C4-2B (cell line): Measurements from ENCODE around the gene PRKD2.

Source experiments
- H3K27ac ChIP-seq: fragments of 450-650 bp; 2 replicates; pipeline ENCODE4 v1.5.1; 2017
- ZFX ChIP-seq: fragments of 450-650 bp; IDR thresholded peaks from 2 replicates; pipeline ENCODE4 v1.6.1; 2017
- TF ChIP-seq, protein P1 (sequence below): fragments of 450-650 bp; conservative IDR thresholded peaks from 2 replicates; pipeline ENCODE4 v1.5.1; 2017; ENCODE audit warnings: mild to moderate bottlenecking

Gene PRKD2

DNA sequence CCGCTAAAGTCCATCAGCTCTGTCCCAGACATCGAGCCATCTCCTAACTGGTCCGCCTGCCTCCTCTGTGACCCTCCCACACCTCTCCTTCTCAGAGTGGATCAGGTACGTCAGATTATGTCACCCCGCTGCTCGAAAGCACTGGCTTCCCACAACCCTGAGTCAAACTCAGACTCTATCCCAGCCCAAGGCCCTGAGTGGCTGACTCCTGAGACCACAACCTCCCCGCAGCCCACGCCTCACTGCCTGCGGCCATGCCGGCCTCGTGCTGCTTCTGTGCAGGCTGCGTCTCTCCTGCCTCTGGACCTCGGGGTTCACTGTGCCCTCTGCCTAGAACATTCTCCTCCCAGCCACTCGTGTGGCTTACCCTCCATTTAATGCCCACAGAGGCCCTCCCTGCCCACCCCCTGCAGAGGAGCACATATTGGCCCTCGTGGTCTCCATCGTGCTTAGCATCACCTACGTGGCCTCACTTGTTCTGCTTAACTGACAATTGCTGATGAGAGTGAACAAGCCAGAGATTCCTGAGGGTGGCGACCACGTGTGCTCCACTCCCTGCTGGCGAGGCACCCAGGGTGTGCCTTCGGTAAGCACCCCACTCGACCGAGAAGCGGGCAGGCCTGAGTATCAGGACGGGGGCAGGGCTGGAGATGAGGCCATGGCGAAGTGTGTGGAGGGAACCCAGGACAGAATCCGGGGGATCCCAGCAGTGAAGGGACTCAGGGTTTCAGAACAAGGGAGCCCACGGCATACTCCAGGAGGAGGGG, 15.4 kb upstream of the PRKD2 start:
- peak overlapping the region; percentile 51; the same call in 1 of the 2 replicates for H3K27ac ChIP-seq
- TF ChIP-seq ZFX: no peak
- TF ChIP-seq, protein P1, sequence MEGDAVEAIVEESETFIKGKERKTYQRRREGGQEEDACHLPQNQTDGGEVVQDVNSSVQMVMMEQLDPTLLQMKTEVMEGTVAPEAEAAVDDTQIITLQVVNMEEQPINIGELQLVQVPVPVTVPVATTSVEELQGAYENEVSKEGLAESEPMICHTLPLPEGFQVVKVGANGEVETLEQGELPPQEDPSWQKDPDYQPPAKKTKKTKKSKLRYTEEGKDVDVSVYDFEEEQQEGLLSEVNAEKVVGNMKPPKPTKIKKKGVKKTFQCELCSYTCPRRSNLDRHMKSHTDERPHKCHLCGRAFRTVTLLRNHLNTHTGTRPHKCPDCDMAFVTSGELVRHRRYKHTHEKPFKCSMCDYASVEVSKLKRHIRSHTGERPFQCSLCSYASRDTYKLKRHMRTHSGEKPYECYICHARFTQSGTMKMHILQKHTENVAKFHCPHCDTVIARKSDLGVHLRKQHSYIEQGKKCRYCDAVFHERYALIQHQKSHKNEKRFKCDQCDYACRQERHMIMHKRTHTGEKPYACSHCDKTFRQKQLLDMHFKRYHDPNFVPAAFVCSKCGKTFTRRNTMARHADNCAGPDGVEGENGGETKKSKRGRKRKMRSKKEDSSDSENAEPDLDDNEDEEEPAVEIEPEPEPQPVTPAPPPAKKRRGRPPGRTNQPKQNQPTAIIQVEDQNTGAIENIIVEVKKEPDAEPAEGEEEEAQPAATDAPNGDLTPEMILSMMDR: no peak

- TF ChIP-seq, protein P1: no peak
- TF ChIP-seq ZFX: no peak
- H3K27ac ChIP-seq: peak overlapping the region; percentile 51
Observed at GRCh38 chr19:46731584-46731983, 14.7 kb upstream of the PRKD2 start.

DNA sequence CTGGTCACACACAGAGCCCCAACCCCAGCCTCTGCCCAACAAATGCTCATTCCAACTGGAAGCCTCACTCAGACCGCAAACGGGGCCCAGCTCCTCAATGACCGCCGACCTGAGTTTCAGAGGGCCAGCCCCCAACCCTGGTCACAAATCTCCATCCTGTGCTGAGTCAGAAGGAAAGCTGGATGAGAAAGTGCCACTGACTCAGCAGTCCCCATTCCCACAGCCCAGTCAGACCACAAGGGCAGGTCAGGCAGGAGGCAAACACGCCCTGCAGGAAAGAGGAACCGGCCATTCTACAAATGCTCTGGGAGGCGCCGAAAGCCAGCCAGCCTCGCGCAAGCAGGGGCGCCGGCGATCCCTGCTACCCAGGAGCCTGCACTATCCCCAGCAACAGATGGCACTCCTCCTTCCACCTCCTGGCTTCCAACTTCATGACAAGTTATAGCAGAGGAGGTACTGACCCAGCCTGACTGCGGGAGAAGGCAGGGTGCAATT, 14.1 kb upstream of the PRKD2 start:
- peak overlapping the region; percentile 51 for H3K27ac ChIP-seq
- TF ChIP-seq, protein P1: no peak
- TF ChIP-seq ZFX: no peak

GRCh38 chr19:46730595-46730994, 13.7 kb upstream of the PRKD2 start:
- no peak for TF ChIP-seq ZFX
- TF ChIP-seq, protein P1: no peak

GRCh38 chr19:46730187-46730586, 13.3 kb upstream of the PRKD2 start:
- TF ChIP-seq, protein P1: no peak
- no peak for TF ChIP-seq ZFX

More at GRCh38 chr19:46730595-46730994, 13.7 kb upstream of the PRKD2 start:
- H3K27ac ChIP-seq: peak overlapping the region; percentile 51

DNA sequence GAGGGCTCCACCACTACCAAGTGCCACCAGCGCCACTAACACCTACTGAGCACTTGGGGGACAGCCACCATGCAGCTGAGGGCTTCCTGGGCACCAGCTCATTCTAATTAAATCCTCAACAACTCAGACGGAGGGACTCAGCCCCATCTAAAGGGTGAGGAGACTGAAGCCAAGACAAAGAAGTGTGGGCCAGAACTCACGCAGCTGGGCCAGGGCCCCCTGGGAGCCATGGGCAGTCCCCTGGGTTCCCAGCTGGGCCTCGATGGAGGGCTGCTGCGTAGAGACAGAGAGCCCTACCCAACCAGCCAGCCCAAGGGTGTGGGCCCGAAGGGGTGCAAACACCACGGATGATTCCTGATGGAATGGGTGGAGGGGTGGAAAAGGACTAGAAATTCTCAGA, 12.8 kb upstream of the PRKD2 start:
- TF ChIP-seq, protein P1: no peak
- no peak for TF ChIP-seq ZFX
- no peak overlapping the region; the same call in 1 of the 2 replicates for H3K27ac ChIP-seq

More at GRCh38 chr19:46730187-46730586, 13.3 kb upstream of the PRKD2 start:
- peak overlapping the region; percentile 51 for H3K27ac ChIP-seq

- TF ChIP-seq, protein P1: peak; percentile 84
- TF ChIP-seq ZFX: no peak
- no peak overlapping the region for H3K27ac ChIP-seq
Observed at GRCh38 chr19:46728693-46729339, 11.9 kb upstream of the PRKD2 start.
